ENCODE measurements around the gene MAD1L1. TPM values are rescaled to one million over a fixed set of nuclear protein-coding genes. Genes with fewer than 3 reads are reported as not detected.

The MAD1L1 gene
- total and polyA plus RNA-seq, 2 donors (not counting 3 experiments of a cell fraction or from before 2014, with no cell fraction given), result 34.1 to 42.3 TPM

GRCh38 chr7:1923409-1924257 is 309.1 kb downstream of the MAD1L1 start:
- intact Hi-C loops (cut with micrococcal nuclease), result no loop called here
- ChIA-PET CTCF (no interaction called here), POLR2A (no interaction called here)
- dilution Hi-C loops (cut with MboI; ENCODE audit: extremely low pct_ligation_motif_present, low sequenced_read_pairs), result no loop called here
- no TSS peak for BruUV-seq (replicated peaks)
- DNase-seq (ENCODE audit: low read depth, low spot score) (no peak), FAIRE-seq (no peak)
- H3K27ac ChIP-seq (ENCODE audit: insufficient read depth, low read depth, low read length), result no peak overlapping the region
- no peak overlapping the region for H3K4me3 ChIP-seq (replicated peaks in 1 of 3; ENCODE audit: insufficient read depth in 1 of 3, low read depth in 1 of 3, low read length in 3 of 3)
- H2AFZ ChIP-seq (ENCODE audit: low read depth, low read length), result no peak overlapping the region
- H3K4me1 ChIP-seq (ENCODE audit: control insufficient read depth, extremely low read depth, insufficient read depth, low read length), result no peaks in the 10 kb centered on the region
- H3K36me3 ChIP-seq (ENCODE audit: control insufficient read depth in 2 of 2, extremely low read depth in 1 of 2, insufficient read depth in 2 of 2, low read length in 2 of 2), result peaks cover 0 to 2% of the 10 kb centered on the region in 2 experiments
- no peaks in the 10 kb centered on the region for H3K79me2 ChIP-seq (ENCODE audit: control insufficient read depth, insufficient read depth, low read length)
- H3K27me3 ChIP-seq (ENCODE audit: control insufficient read depth in 2 of 2, insufficient read depth in 2 of 2, low read length in 2 of 2), result no peaks in the 10 kb centered on the region
- H3K4me2 ChIP-seq (ENCODE audit: insufficient read depth, low read length), result no peak overlapping the region
- no peaks in the 10 kb centered on the region for H3K9me1 ChIP-seq (replicated peaks; ENCODE audit: control insufficient read depth, extremely low read depth, insufficient read depth, low read length)
- TF ChIP-seq POLR2AphosphoS5 (IDR thresholded peaks at IDR 0.05; ENCODE audit: insufficient read depth, low read depth, low read length) (no peak), POLR2A (IDR thresholded peaks at IDR 0.05; ENCODE audit: low read depth, low read length) (no peak), JUN (IDR thresholded peaks at IDR 0.05; ENCODE audit: borderline replicate concordance, insufficient read depth, insufficient read length, low read depth) (no peak), FOS (IDR thresholded peaks at IDR 0.05; ENCODE audit: borderline replicate concordance, insufficient read depth, low read length) (no peak), MYC (IDR thresholded peaks at IDR 0.05; ENCODE audit: low read depth, low read length) (no peak), MAX (IDR thresholded peaks at IDR 0.05; ENCODE audit: insufficient read depth, insufficient read length) (no peak), EZH2 (IDR thresholded peaks at IDR 0.05; ENCODE audit: borderline replicate concordance, low read depth, low read length, severe bottlenecking) (no peak), GATA2 (IDR thresholded peaks at IDR 0.05; ENCODE audit: insufficient read depth, insufficient read length, low read depth, low read length) (no peak), CTCF (IDR thresholded peaks at IDR 0.05; ENCODE audit: extremely low read depth in 1 of 2, insufficient read depth in 1 of 2, low read depth in 1 of 2, low read length in 2 of 2) (no peak)
- H3K9ac ChIP-seq (replicated peaks; ENCODE audit: extremely low read depth, insufficient read depth, low read length), result no peak overlapping the region
- H3K9me3 ChIP-seq (replicated peaks; ENCODE audit: control insufficient read depth, insufficient read depth, low read length), result no peaks in the 10 kb centered on the region
- H4K20me1 ChIP-seq (replicated peaks; ENCODE audit: control insufficient read depth, extremely low read depth, insufficient read depth, low read length), result no peaks in the 10 kb centered on the region
